Smooth muscle cell (in vitro differentiated cells): ENCODE results near the gene KCNJ6. TPM values are rescaled to one million over a fixed set of nuclear protein-coding genes. Genes with fewer than 3 reads are reported as not detected.

ENCODE experiments used
- DNase-seq: peaks from one replicate; lab custom pipeline; 2025; ENCODE audit not compliant: unreplicated experiment; lab: John Stamatoyannopoulos, UW
- H2AFZ ChIP-seq: fragments of 200-600 bp; sonication (generic); 2 replicates; pipeline ENCODE4 v1.6.0; 2016; ENCODE audit warnings: antibody characterized with exemption, low read depth, mild to moderate bottlenecking
- H3F3A ChIP-seq: fragments of 200-600 bp; sonication (generic); 2 replicates; pipeline ENCODE4 v1.6.0; 2017; ENCODE audit warnings: antibody characterized with exemption, low read depth
- H3K27ac ChIP-seq: fragments of 200-600 bp; sonication (generic); 2 replicates; pipeline ENCODE4 v1.5.1; 2016; ENCODE audit warnings: low read depth, mild to moderate bottlenecking
- H3K27me3 ChIP-seq: fragments of 200-600 bp; sonication (generic); 2 replicates; pipeline ENCODE4 v1.6.1; 2016; ENCODE audit warnings: low read depth, mild to moderate bottlenecking
- H3K36me3 ChIP-seq: fragments of 200-600 bp; sonication (generic); 2 replicates; pipeline ENCODE4 v1.5.1; 2016; ENCODE audit warnings: low read depth
- H3K4me1 ChIP-seq: fragments of 200-600 bp; sonication (generic); 2 replicates; pipeline ENCODE4 v1.5.1; 2016; ENCODE audit warnings: low read depth
- H3K4me2 ChIP-seq: fragments of 200-600 bp; sonication (generic); 2 replicates; pipeline ENCODE4 v1.6.0; 2016; ENCODE audit warnings: mild to moderate bottlenecking
- H3K4me3 ChIP-seq: fragments of 200-600 bp; sonication (generic); 2 replicates; pipeline ENCODE4 v1.5.1; 2016; ENCODE audit warnings: mild to moderate bottlenecking
- H3K79me2 ChIP-seq: fragments of 200-600 bp; sonication (generic); 2 replicates; pipeline ENCODE4 v1.6.0; 2016; ENCODE audit warnings: low read depth, mild to moderate bottlenecking
- H3K9ac ChIP-seq: fragments of 200-600 bp; sonication (generic); 2 replicates; pipeline ENCODE4 v1.6.0; 2016; ENCODE audit warnings: low read depth
- H3K9me3 ChIP-seq: fragments of 200-600 bp; sonication (generic); replicated peaks from 2 replicates; pipeline ENCODE4 v1.5.1; 2016; ENCODE audit warnings: low read depth
- H4K20me1 ChIP-seq: fragments of 200-600 bp; sonication (generic); 2 replicates; pipeline ENCODE4 v1.6.0; 2016; ENCODE audit warnings: low read depth
- CTCF ChIP-seq: fragments of 200-600 bp; sonication (generic); IDR thresholded peaks from 2 replicates; pipeline ENCODE4 v1.5.1; 2017; ENCODE audit warnings: borderline replicate concordance, mild to moderate bottlenecking, antibody characterized with exemption; ENCODE audit not compliant: insufficient read depth, poor library complexity, severe bottlenecking
- WGBS: methylation state at CpG from one replicate; pipeline ENCODE4 v1.1.7; 2016; ENCODE audit warnings: low lambda C conversion rate; 5-methylcytosine and 5-hydroxymethylcytosine counted together
- polyA plus RNA-seq: library from polyadenylated mRNA; unstranded; fragments of >200 nt; fragmentation: Nextera tagmentation; extraction: Ambion mirVana; gene quantifications from 2 replicates; pipeline ENCODE4 v1.2.1, GENCODE V29; 2016
- total RNA-seq: library from RNA; depleted of rRNA; stranded (reverse); fragments of >200 nt; gene quantifications from 2 replicates; pipeline ENCODE4 v1.2.3, GENCODE V29; 2014

The KCNJ6 gene
- total and polyA plus RNA-seq, 2 experiments from 2014 or later, result 0.15 to 0.27 TPM

- Histone ChIP-seq H3K27me3 (no peaks in the 10 kb centered on the region), H3K9me3 (no peaks in the 10 kb centered on the region), H3K27ac (peak overlapping the region; percentile 10), H3K4me3 (no peak overlapping the region), H3K9ac (no peak overlapping the region), H3K4me2 (no peak overlapping the region), H3K36me3 (no peaks in the 10 kb centered on the region), H3F3A (peaks cover 3% of the 10 kb centered on the region), H3K79me2 (no peaks in the 10 kb centered on the region), H2AFZ (no peak overlapping the region), H3K4me1 (no peaks in the 10 kb centered on the region), H4K20me1 (no peaks in the 10 kb centered on the region)
- TF ChIP-seq CTCF, result no peak
- 41% methylated on average over 5 of the region's 5 CpGs for WGBS
- no peak for DNase-seq
Measured at GRCh38 chr21:37863842-37864241, 52.4 kb downstream of the KCNJ6 start.

GRCh38 chr21:37862536-37862935 is 53.7 kb downstream of the KCNJ6 start:
- Histone ChIP-seq H3K9ac (no peak overlapping the region), H3K4me2 (no peak overlapping the region), H3K36me3 (no peaks in the 10 kb centered on the region), H3K9me3 (no peaks in the 10 kb centered on the region), H2AFZ (no peak overlapping the region), H3K4me1 (no peaks in the 10 kb centered on the region), H3K79me2 (no peaks in the 10 kb centered on the region), H3K27ac (no peak overlapping the region), H3K4me3 (no peak overlapping the region), H3K27me3 (no peaks in the 10 kb centered on the region), H3F3A (no peaks in the 10 kb centered on the region), H4K20me1 (no peaks in the 10 kb centered on the region)
- no peak for TF ChIP-seq CTCF
- 91% methylated on average over 2 of the region's 2 CpGs for WGBS
- DNase-seq, result no peak

GRCh38 chr21:37861561-37861960 is 54.7 kb downstream of the KCNJ6 start:
- Histone ChIP-seq H2AFZ (no peak overlapping the region), H3K27me3 (no peaks in the 10 kb centered on the region), H3K27ac (no peak overlapping the region), H3F3A (no peaks in the 10 kb centered on the region), H3K4me1 (no peaks in the 10 kb centered on the region), H3K79me2 (no peaks in the 10 kb centered on the region), H3K9me3 (no peaks in the 10 kb centered on the region), H3K4me2 (no peak overlapping the region), H3K4me3 (no peak overlapping the region), H3K9ac (no peak overlapping the region), H3K36me3 (no peaks in the 10 kb centered on the region), H4K20me1 (no peaks in the 10 kb centered on the region)
- 98% methylated on average over 2 of the region's 2 CpGs for WGBS
- DNase-seq, result no peak
- TF ChIP-seq CTCF, result no peak

- Histone ChIP-seq H3K9me3 (no peaks in the 10 kb centered on the region), H3K4me3 (no peak overlapping the region), H3K9ac (no peak overlapping the region), H3K4me1 (peaks cover 4% of the 10 kb centered on the region), H3K27ac (no peak overlapping the region), H3F3A (no peaks in the 10 kb centered on the region), H4K20me1 (no peaks in the 10 kb centered on the region), H3K79me2 (no peaks in the 10 kb centered on the region), H3K36me3 (no peaks in the 10 kb centered on the region), H3K4me2 (no peak overlapping the region), H2AFZ (no peak overlapping the region), H3K27me3 (no peaks in the 10 kb centered on the region)
- WGBS, result 93% methylated on average over 2 of the region's 2 CpGs
- no peak for TF ChIP-seq CTCF
- no peak for DNase-seq
Measured at GRCh38 chr21:37860416-37860815, 55.8 kb downstream of the KCNJ6 start.
